Mesendoderm (in vitro differentiated cells): Measurements from ENCODE around the gene XRCC1.
"Not testable (repeated sequence)": the region's sequence is repeated elsewhere in the genome, so short reads cannot be mapped to it uniquely, and the experiment has no call there.

Experiments used
- DNase-seq: peaks from one replicate; pipeline ENCODE4 v3.0.0; 2013
- H2AK5ac ChIP-seq: 2 replicates; pipeline ENCODE4 v1.6.1; 2013; ENCODE audit warnings: low read length, inconsistent platforms
- H2BK120ac ChIP-seq: 2 replicates; pipeline ENCODE4 v1.6.1; 2013; ENCODE audit warnings: low read depth, mild to moderate bottlenecking, low read length, moderate library complexity, mixed read lengths
- H2BK15ac ChIP-seq: replicated peaks from 2 replicates; pipeline ENCODE4 v1.6.1; 2013; ENCODE audit warnings: low read depth, mild to moderate bottlenecking, moderate library complexity
- H2BK5ac ChIP-seq: 2 replicates; pipeline ENCODE4 v1.6.1; 2013; ENCODE audit warnings: low read length, inconsistent platforms
- H3K18ac ChIP-seq: 2 replicates; pipeline ENCODE4 v1.6.1; 2013; ENCODE audit warnings: mild to moderate bottlenecking, low read length, mixed read lengths
- H3K23ac ChIP-seq: one replicate; pipeline ENCODE4 v1.6.1; 2013; ENCODE audit warnings: low read length
- H3K27ac ChIP-seq: 2 replicates; pipeline ENCODE4 v1.5.1; 2013; ENCODE audit warnings: low read depth, mild to moderate bottlenecking, inconsistent platforms, low read length, moderate library complexity
- H3K27me3 ChIP-seq: 2 replicates; pipeline ENCODE4 v1.6.1; 2013; ENCODE audit warnings: low read length, control low read depth, mild to moderate bottlenecking, inconsistent platforms; ENCODE audit not compliant: insufficient read depth, poor library complexity
- H3K36me3 ChIP-seq: 2 replicates; pipeline ENCODE4 v1.6.1; 2013; ENCODE audit warnings: low read length, inconsistent platforms; ENCODE audit not compliant: control insufficient read depth, insufficient read depth
- H3K4ac ChIP-seq: one replicate; pipeline ENCODE4 v1.6.1; 2013; ENCODE audit warnings: low read depth, mild to moderate bottlenecking, low read length, moderate library complexity
- H3K4me1 ChIP-seq: 2 replicates; pipeline ENCODE4 v1.6.1; 2013; ENCODE audit warnings: low read depth, low read length, inconsistent platforms; ENCODE audit not compliant: control insufficient read depth
- H3K4me2 ChIP-seq: 2 replicates; pipeline ENCODE4 v1.6.1; 2013; ENCODE audit warnings: low read length
- H3K4me3 ChIP-seq: 2 replicates; pipeline ENCODE4 v1.5.1; 2013; ENCODE audit warnings: mild to moderate bottlenecking, low read length
- H3K56ac ChIP-seq: one replicate; pipeline ENCODE4 v1.6.1; 2013; ENCODE audit warnings: low read length
- H3K79me1 ChIP-seq: 2 replicates; pipeline ENCODE4 v1.6.1; 2013; ENCODE audit warnings: low read length, inconsistent platforms
- H3K79me2 ChIP-seq: 2 replicates; pipeline ENCODE4 v1.6.1; 2013; ENCODE audit warnings: mild to moderate bottlenecking, low read length; ENCODE audit not compliant: control insufficient read depth, insufficient read depth
- H3K9ac ChIP-seq: 2 replicates; pipeline ENCODE4 v1.6.1; 2013; ENCODE audit warnings: low read length, inconsistent platforms
- H4K5ac ChIP-seq: one replicate; pipeline ENCODE4 v1.6.1; 2013; ENCODE audit warnings: low read length
- H4K8ac ChIP-seq: one replicate; pipeline ENCODE4 v1.6.1; 2013; ENCODE audit warnings: low read depth, mild to moderate bottlenecking, control low read depth, low read length, moderate library complexity
- WGBS: extraction: QIAGEN DNeasy Blood & Tissue Kit; methylation state at CpG from one replicate; pipeline ENCODE4 v1.1.7; 2013; ENCODE audit warnings: low lambda C conversion rate, missing lambda C conversion rate; ENCODE audit not compliant: insufficient coverage; ENCODE audit errors: extremely low coverage; 5-methylcytosine and 5-hydroxymethylcytosine counted together

Gene XRCC1

GRCh38 chr19:43606569-43607229, 31.4 kb upstream of the XRCC1 start:
- no peak overlapping the region for H3K4me3 ChIP-seq
- H2BK5ac ChIP-seq = no peak overlapping the region
- H3K18ac ChIP-seq = no peak overlapping the region
- no peak overlapping the region for H4K5ac ChIP-seq
- no peaks in the 10 kb centered on the region for H3K79me2 ChIP-seq
- no peak for DNase-seq
- H3K9ac ChIP-seq = no peak overlapping the region
- H3K56ac ChIP-seq = no peak overlapping the region
- H3K4ac ChIP-seq = no peak overlapping the region
- no peaks in the 10 kb centered on the region for H3K4me1 ChIP-seq
- no peaks in the 10 kb centered on the region for H3K27me3 ChIP-seq
- no peak overlapping the region for H2AK5ac ChIP-seq
- no peak overlapping the region for H3K23ac ChIP-seq
- no peak overlapping the region for H2BK15ac ChIP-seq
- no peak overlapping the region for H3K4me2 ChIP-seq
- no peak overlapping the region for H3K27ac ChIP-seq
- WGBS = no CpG with 5 or more reads among the region's 7 CpGs
- H2BK120ac ChIP-seq = no peak overlapping the region
- no peaks in the 10 kb centered on the region for H3K36me3 ChIP-seq
- no peak overlapping the region for H4K8ac ChIP-seq
- H3K79me1 ChIP-seq = no peaks in the 10 kb centered on the region

DNA sequence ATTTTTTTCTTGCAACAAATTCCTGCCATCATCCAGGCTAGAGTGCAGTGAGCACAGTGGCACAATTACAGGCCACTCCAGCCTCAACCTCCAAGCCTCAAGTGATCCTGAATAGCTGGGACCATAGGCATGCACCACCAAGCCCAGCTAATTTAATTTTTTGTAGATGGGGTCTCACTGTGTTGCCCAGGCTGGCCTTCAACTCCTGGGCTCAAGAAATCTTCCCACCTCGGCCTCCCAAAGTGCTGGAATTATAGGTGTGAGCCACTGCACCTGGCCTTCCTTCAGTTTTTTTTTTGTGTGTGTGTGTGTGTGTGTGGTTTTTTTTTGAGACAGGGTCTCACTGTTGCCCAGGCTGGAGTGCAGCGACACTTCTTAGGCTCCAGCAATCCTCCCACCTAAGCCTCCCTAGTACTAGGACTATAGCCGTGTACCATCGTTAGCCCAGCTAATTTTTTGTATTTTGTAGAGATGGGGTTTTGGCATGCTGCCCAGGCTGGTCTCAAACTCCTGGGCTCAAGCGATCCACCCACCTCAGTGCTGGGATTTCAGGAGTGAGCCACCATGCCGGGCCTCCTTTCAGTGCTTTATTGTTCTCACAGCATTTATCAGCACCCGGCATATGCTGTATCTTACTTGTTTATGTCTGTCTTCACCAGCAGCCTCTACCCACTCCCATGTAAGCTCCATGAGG, 30.7 kb upstream of the XRCC1 start:
- no peak overlapping the region for H4K8ac ChIP-seq
- no peaks in the 10 kb centered on the region for H3K36me3 ChIP-seq

DNA sequence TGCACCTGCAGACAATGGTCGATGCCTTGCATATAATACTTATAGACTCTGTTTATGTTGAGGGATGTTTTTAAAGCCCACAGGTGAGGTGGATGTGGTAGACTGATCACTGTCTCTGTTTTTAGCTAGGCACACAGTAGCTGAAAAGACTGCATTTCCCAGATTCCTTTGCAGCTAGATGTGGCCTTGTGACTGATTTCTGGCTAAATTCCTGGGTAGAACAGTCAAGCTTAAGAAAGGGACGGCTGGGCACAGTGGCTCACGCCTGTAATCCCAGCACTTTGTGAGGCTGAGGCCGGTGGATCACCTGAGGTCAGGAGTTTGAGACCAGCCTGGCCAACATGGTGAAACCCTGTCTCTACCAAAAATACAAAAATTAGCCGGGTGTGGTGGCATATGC, 25.0 kb upstream of the XRCC1 start:
- H3K4me2 ChIP-seq, H3K4me1 ChIP-seq, H3K4me3 ChIP-seq, H4K8ac ChIP-seq, H3K9ac ChIP-seq, H2BK5ac ChIP-seq, H3K23ac ChIP-seq, H3K27ac ChIP-seq, H2BK15ac ChIP-seq, H2AK5ac ChIP-seq, H3K56ac ChIP-seq, H3K36me3 ChIP-seq, H3K4ac ChIP-seq, H4K5ac ChIP-seq, H2BK120ac ChIP-seq, H3K18ac ChIP-seq, H3K27me3 ChIP-seq, DNase-seq: not testable (repeated sequence)
- WGBS = no CpG with 5 or more reads among the region's 5 CpGs
- peaks cover 17% of the 10 kb centered on the region for H3K79me2 ChIP-seq
- peaks cover 11% of the 10 kb centered on the region for H3K79me1 ChIP-seq

More for the DNA sequence above, 30.7 kb upstream of the XRCC1 start:
- Histone ChIP-seq H3K27ac (no peak overlapping the region), H3K9ac (no peak overlapping the region), H3K23ac (no peak overlapping the region), H3K79me1 (no peaks in the 10 kb centered on the region), H3K18ac (no peak overlapping the region), H3K56ac (no peak overlapping the region), H4K5ac (no peak overlapping the region), H2BK5ac (no peak overlapping the region), H3K4me2 (no peak overlapping the region), H2BK120ac (no peak overlapping the region), H3K79me2 (no peaks in the 10 kb centered on the region), H3K4me3 (no peak overlapping the region), H2BK15ac (no peak overlapping the region), H2AK5ac (no peak overlapping the region), H3K4ac (no peak overlapping the region), H3K27me3 (no peaks in the 10 kb centered on the region), H3K4me1 (no peaks in the 10 kb centered on the region)
- DNase-seq = no peak
- no CpG with 5 or more reads among the region's 7 CpGs for WGBS

DNA sequence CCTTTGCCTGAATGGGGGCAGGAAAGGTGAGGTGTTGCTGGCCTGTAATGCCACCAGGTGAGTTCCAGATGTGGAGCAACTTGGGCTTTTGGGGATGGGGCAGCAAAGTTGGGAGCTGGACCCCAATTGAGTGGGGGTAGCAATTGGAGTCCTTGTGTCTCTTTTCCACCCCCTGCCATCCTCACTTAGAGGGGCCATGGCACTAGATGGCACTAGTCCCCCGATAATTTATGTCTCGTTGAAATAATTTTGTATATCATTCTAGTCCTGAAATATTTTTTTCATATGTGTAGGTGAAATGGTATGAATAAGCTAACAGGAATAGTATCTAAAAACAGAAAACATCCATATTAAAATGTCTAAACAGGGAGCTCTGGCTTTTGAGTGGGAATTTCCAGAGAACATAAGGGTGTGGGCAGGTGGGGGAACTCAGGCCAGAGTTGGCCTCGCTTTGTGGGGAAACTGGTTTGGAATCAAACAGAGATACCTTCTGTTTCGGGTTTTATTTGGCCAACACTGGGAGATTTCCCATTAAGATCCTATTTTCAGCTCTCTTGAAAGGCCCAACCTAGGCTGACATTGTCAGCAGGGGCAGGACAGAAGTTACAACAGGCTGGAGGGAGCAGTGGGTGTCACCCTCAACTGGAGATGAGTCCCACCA, 24.4 kb upstream of the XRCC1 start:
- no peak overlapping the region for H3K18ac ChIP-seq
- H3K4me3 ChIP-seq = no peak overlapping the region
- no peaks in the 10 kb centered on the region for H3K36me3 ChIP-seq
- peaks cover 17% of the 10 kb centered on the region for H3K79me2 ChIP-seq
- no peak overlapping the region for H3K4ac ChIP-seq
- no CpG with 5 or more reads among the region's 4 CpGs for WGBS
- no peak for DNase-seq
- no peak overlapping the region for H3K27ac ChIP-seq
- H2BK5ac ChIP-seq = no peak overlapping the region
- peaks cover 1% of the 10 kb centered on the region for H3K4me1 ChIP-seq
- no peak overlapping the region for H3K4me2 ChIP-seq
- no peak overlapping the region for H2BK120ac ChIP-seq
- H3K27me3 ChIP-seq = no peaks in the 10 kb centered on the region
- no peak overlapping the region for H2BK15ac ChIP-seq
- H3K9ac ChIP-seq = no peak overlapping the region
- H4K5ac ChIP-seq = no peak overlapping the region
- no peak overlapping the region for H3K23ac ChIP-seq
- peaks cover 11% of the 10 kb centered on the region for H3K79me1 ChIP-seq
- H3K56ac ChIP-seq = no peak overlapping the region
- H4K8ac ChIP-seq = no peak overlapping the region
- no peak overlapping the region for H2AK5ac ChIP-seq

DNA sequence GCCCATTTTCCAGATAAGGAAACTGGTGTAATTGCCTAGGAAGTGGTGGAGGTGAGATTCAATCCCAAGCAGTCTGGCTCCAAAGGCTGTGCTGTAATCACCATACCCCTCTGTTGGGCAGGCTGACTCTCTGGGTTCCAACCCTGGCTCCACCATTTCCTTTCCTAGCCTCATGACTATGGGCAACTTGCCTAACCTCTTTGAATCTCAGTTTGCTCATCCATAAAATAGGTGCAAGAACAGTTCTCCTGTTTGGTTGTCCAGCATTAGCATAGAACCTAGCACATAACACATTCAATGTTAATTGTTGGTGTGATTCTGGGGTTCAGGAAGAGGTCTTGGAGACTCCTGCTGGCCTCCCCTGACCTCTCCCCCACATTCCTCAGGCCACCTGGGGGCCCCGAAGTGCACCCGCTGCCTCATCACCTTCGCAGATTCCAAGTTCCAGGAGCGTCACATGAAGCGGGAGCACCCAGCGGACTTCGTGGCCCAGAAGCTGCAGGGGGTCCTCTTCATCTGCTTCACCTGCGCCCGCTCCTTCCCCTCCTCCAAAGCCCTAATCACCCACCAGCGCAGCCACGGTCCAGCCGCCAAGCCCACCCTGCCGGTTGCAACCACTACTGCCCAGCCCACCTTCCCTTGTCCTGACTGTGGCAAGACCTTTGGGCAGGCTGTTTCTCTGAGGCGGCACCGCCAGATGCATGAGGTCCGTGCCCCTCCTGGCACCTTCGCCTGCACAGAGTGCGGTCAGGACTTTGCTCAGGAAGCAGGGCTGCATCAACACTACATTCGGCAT, 23.3 kb upstream of the XRCC1 start:
- no peak overlapping the region for H4K8ac ChIP-seq
- H3K36me3 ChIP-seq = no peaks in the 10 kb centered on the region
- no peak overlapping the region for H2AK5ac ChIP-seq
- H3K4me1 ChIP-seq = peaks cover 1% of the 10 kb centered on the region
- H4K5ac ChIP-seq = no peak overlapping the region
- H3K79me1 ChIP-seq = peaks cover 12% of the 10 kb centered on the region
- DNase-seq = no peak
- H3K27ac ChIP-seq = no peak overlapping the region
- no peak overlapping the region for H3K9ac ChIP-seq
- H3K18ac ChIP-seq = no peak overlapping the region
- no peaks in the 10 kb centered on the region for H3K27me3 ChIP-seq
- no peak overlapping the region for H2BK120ac ChIP-seq
- no peak overlapping the region for H3K4ac ChIP-seq
- WGBS = no CpG with 5 or more reads among the region's 19 CpGs
- no peak overlapping the region for H3K56ac ChIP-seq
- no peak overlapping the region for H3K4me3 ChIP-seq
- H3K79me2 ChIP-seq = peaks cover 17% of the 10 kb centered on the region
- H3K4me2 ChIP-seq = no peak overlapping the region
- H2BK5ac ChIP-seq = no peak overlapping the region
- H3K23ac ChIP-seq = no peak overlapping the region
- H2BK15ac ChIP-seq = no peak overlapping the region
